Measurements from ENCODE around the gene PIBF1. TPM values are rescaled to one million over a fixed set of nuclear protein-coding genes. Genes with fewer than 3 reads are reported as not detected.
"Not testable (repeated sequence)": the region's sequence is repeated elsewhere in the genome, so short reads cannot be mapped to it uniquely, and the experiment has no call there.

PIBF1 gene
- total RNA-seq, 4 donors from 2014 or later: 19.4 to 63.8 (median 40.2) TPM

DNA sequence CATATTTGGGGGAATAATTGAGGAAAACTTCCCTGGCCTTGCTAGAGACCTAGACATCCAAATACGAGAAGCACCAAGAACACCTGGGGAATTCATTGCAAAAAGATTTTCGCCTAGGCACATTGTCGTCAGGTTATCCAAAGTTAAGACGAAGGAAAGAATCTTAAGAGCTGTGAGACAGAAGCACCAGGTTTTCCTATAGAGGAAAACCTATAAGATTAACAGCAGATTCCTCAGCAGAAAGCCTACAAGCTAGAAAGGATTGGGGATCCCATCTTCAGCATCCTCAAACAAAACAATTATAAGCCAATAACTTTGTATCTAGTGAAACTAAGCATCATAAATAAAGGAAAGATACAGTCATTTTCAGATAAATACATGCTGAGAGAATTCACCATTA is 114.9 kb downstream of the PIBF1 start:
- H3K4me3 ChIP-seq: no peak overlapping the region
- DNase-seq (ENCODE audit: low spot score in 2 of 2): no peak
- no peaks in the 10 kb centered on the region for H3K27me3 ChIP-seq
- no peak overlapping the region for H3K27ac ChIP-seq
- peaks cover 0 to 12% (median 6%) of the 10 kb centered on the region in 3 donors for H3K36me3 ChIP-seq
- no peaks in the 10 kb centered on the region for H3K4me1 ChIP-seq
- 96% methylated on average over 4 of the region's 4 CpGs for WGBS, 2 donors
- no peaks in the 10 kb centered on the region for H3K9me3 ChIP-seq
- TF ChIP-seq EP300 (IDR thresholded peaks at IDR 0.05) (no peak), POLR2A (IDR thresholded peaks at IDR 0.05) (no peak)
- TF ChIP-seq, protein P1, sequence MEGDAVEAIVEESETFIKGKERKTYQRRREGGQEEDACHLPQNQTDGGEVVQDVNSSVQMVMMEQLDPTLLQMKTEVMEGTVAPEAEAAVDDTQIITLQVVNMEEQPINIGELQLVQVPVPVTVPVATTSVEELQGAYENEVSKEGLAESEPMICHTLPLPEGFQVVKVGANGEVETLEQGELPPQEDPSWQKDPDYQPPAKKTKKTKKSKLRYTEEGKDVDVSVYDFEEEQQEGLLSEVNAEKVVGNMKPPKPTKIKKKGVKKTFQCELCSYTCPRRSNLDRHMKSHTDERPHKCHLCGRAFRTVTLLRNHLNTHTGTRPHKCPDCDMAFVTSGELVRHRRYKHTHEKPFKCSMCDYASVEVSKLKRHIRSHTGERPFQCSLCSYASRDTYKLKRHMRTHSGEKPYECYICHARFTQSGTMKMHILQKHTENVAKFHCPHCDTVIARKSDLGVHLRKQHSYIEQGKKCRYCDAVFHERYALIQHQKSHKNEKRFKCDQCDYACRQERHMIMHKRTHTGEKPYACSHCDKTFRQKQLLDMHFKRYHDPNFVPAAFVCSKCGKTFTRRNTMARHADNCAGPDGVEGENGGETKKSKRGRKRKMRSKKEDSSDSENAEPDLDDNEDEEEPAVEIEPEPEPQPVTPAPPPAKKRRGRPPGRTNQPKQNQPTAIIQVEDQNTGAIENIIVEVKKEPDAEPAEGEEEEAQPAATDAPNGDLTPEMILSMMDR (IDR thresholded peaks at IDR 0.05): no peak

DNA sequence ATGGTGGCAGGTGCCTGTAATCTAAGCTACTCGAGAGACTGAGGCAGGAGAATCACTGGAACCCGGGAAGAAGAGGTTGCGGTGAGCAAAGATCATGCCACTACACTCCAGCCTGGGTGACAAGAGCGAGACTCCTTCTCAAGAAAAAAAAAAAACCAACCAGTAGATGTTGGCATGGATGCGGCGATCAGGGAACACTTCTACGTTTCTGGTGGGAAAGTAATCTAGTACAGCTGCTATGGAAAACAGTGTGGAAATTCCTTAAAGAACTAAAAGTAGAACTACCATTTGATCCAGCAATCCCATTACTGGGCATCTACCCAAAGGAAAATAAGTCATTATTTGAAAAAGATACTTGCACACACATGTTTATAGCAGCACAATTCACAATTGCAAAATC is 119.6 kb downstream of the PIBF1 start:
- DNase-seq (ENCODE audit: low spot score in 2 of 2); H3K27ac ChIP-seq; H3K4me3 ChIP-seq; H3K4me1 ChIP-seq; H3K9me3 ChIP-seq; H3K27me3 ChIP-seq: not testable (repeated sequence)
- 87 to 92% methylated on average over 7 of the region's 7 CpGs for WGBS, 2 donors
- H3K36me3 ChIP-seq: peaks cover 0 to 12% (median 0%) of the 10 kb centered on the region in 3 donors

DNA sequence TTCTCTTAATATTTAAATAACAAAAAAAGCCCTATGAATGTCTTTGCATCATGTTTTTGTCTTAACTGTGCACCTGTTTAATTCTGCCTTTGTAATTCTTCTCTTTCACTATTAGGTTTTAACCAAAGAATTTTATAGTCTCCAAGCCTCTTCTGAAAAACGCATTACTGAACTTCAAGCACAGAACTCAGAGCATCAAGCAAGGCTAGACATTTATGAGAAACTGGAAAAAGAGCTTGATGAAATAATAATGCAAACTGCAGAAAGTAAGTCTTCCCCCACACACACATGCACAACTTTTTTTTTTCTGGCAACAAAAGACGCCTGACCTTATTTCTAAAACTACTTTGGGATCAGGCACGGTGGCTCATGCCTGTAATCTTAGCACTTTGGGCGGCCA is 126.5 kb downstream of the PIBF1 start:
- 87 to 90% methylated on average over 4 of the region's 4 CpGs for WGBS, 2 donors
- Histone ChIP-seq H3K36me3 (peaks cover 0 to 55% (median 5%) of the 10 kb centered on the region in 3 donors), H3K4me1 (no peaks in the 10 kb centered on the region)

GRCh38 chr13:72911981-72912380 is 130.0 kb downstream of the PIBF1 start:
- Histone ChIP-seq H3K4me1 (no peaks in the 10 kb centered on the region), H3K36me3 (peaks cover 0 to 51% (median 5%) of the 10 kb centered on the region in 3 donors), H3K27ac (no peak overlapping the region), H3K9me3 (no peaks in the 10 kb centered on the region), H3K4me3 (no peak overlapping the region), H3K27me3 (no peaks in the 10 kb centered on the region)
- TF ChIP-seq POLR2A (IDR thresholded peaks at IDR 0.05) (no peak), EP300 (IDR thresholded peaks at IDR 0.05) (no peak)
- TF ChIP-seq, protein P1 (IDR thresholded peaks at IDR 0.05): no peak
- 93 to 96% methylated on average over 1 of the region's 1 CpG for WGBS, 2 donors
- no peak for DNase-seq (ENCODE audit: low spot score in 2 of 2)

More for the DNA sequence above, 126.5 kb downstream of the PIBF1 start:
- Histone ChIP-seq H3K27me3 (no peaks in the 10 kb centered on the region), H3K9me3 (no peaks in the 10 kb centered on the region), H3K4me3 (no peak overlapping the region), H3K27ac (no peak overlapping the region)
- DNase-seq (ENCODE audit: low spot score in 2 of 2): no peak
- TF ChIP-seq, protein P1 (IDR thresholded peaks at IDR 0.05): no peak
- TF ChIP-seq EP300 (IDR thresholded peaks at IDR 0.05) (no peak), POLR2A (IDR thresholded peaks at IDR 0.05) (no peak)

GRCh38 chr13:72920097-72920496 is 138.2 kb downstream of the PIBF1 start:
- 72 to 73% methylated on average over 2 of the region's 2 CpGs for WGBS, 2 donors
- no peak overlapping the region for H3K27ac ChIP-seq
- DNase-seq (ENCODE audit: low spot score in 2 of 2): no peak
- no peak overlapping the region for H3K4me3 ChIP-seq
- H3K36me3 ChIP-seq: peaks cover 0 to 62% (median 3%) of the 10 kb centered on the region in 3 donors
- H3K27me3 ChIP-seq: no peaks in the 10 kb centered on the region
- no peaks in the 10 kb centered on the region for H3K4me1 ChIP-seq
- no peaks in the 10 kb centered on the region for H3K9me3 ChIP-seq
- TF ChIP-seq EP300 (IDR thresholded peaks at IDR 0.05) (no peak), POLR2A (IDR thresholded peaks at IDR 0.05) (no peak)
- TF ChIP-seq, protein P1 (IDR thresholded peaks at IDR 0.05): no peak

DNA sequence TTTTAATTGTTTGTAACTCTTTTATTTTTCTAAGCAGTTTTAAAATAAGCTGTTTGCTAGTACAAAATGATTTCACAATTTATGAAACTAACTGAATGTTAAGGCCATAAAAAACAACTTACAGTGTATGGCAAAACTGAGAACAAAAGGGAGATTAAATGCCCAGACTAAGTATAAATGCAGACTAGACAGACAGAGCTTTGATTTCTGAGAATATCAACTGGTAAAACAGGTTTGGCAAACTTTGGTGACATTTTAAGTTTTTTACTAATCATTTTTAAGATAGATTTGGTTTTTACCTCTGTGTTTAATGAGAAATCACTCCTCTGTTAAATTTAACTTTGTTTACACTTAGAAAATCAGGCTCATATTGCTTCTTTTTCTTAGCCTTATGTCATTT is 149.4 kb downstream of the PIBF1 start:
- Histone ChIP-seq H3K9me3 (no peaks in the 10 kb centered on the region), H3K4me3 (no peak overlapping the region), H3K36me3 (peaks cover 0 to 53% (median 0%) of the 10 kb centered on the region in 3 donors), H3K4me1 (no peaks in the 10 kb centered on the region), H3K27ac (no peak overlapping the region), H3K27me3 (no peaks in the 10 kb centered on the region)
- TF ChIP-seq EP300 (IDR thresholded peaks at IDR 0.05) (no peak), POLR2A (IDR thresholded peaks at IDR 0.05) (no peak)
- TF ChIP-seq, protein P1 (IDR thresholded peaks at IDR 0.05): no peak
- no peak for DNase-seq (ENCODE audit: low spot score in 2 of 2)

All from tibial nerve (tissue), 4 donors.